A549 treated with CpdA at 1 μM for 4 hours (cell line): ENCODE results near the gene MEAF6. TPM values are rescaled to one million over a fixed set of nuclear protein-coding genes. Genes with fewer than 3 reads are reported as not detected.

Experiments used
- total RNA-seq: library from RNA; stranded (reverse); fragments of 200-300 nt; extraction: Qiagen RNA extraction; gene quantifications from 5 replicates; pipeline ENCODE4 v1.2.3, GENCODE V29; 2022; ENCODE audit warnings: low read depth

MEAF6 gene
- 33.0 to 39.2 TPM (median 33.7 TPM) in 5 replicates for total RNA-seq

GRCh38 chr1:37514350-37515184 lies at the start of gene MEAF6:
Gene MEAF6 (minus strand): TSS chr1:37514766. CDS start chr1:37514746, 20 bp downstream.

GRCh38 chr1:37556712-37557196 lies 42.2 kb upstream of the MEAF6 start, which contains the start of gene DNALI1:
Gene DNALI1 (plus strand): TSS chr1:37556940. CDS start chr1:37556995, 55 bp downstream.

GRCh38 chr1:37553927-37554808 lies 39.6 kb upstream of the MEAF6 start, which contains the start of gene SNIP1:
Gene SNIP1 (minus strand): TSS chr1:37554293. CDS start chr1:37554229, 64 bp downstream.

GRCh38 chr1:37474046-37474696 lies 40.4 kb downstream of the MEAF6 start, which contains the start of gene ZC3H12A:
Gene ZC3H12A (plus strand): TSS chr1:37474580. CDS start chr1:37475497, 917 bp downstream.

Other genes with a start within 250 kb of the MEAF6 start
- gene ZC3H12A, start 40.2 kb downstream of the MEAF6 start, total RNA-seq = 12.9 to 20.1 TPM (median 16.6 TPM) in 5 replicates
- gene SNIP1, start 39.5 kb upstream of the MEAF6 start, total RNA-seq = 8.5 to 12.3 TPM (median 10.0 TPM) in 5 replicates
- gene DNALI1, start 42.2 kb upstream of the MEAF6 start, total RNA-seq = 0.03 to 0.13 TPM in 2 of 5 replicates, not detected in the others
- gene GNL2, start 81.2 kb upstream of the MEAF6 start, total RNA-seq = 47.6 to 70.9 TPM (median 53.2 TPM) in 5 replicates
- gene RSPO1, start 120.1 kb upstream of the MEAF6 start, total RNA-seq = 0.09 to 0.13 TPM (median 0.10 TPM) in 4 of 5 replicates, not detected in the other
- 46.9 to 52.0 TPM (median 48.3 TPM) in 5 replicates for gene CDCA8, start 177.8 kb upstream of the MEAF6 start, total RNA-seq